Keratinocyte (primary cell): Measurements from ENCODE around the gene TRPM1.

Experiments used
- EZH2 ChIP-seq: IDR thresholded peaks from one replicate; pipeline ENCODE4 v1.6.1; 2012; ENCODE audit warnings: inconsistent platforms, mild to moderate bottlenecking, low read length, moderate library complexity
- TF ChIP-seq, protein P1 (sequence below), 3 experiments: IDR thresholded peaks in 1 of 3; conservative IDR thresholded peaks in 1 of 3; optimal IDR thresholded peaks in 1 of 3; 2 replicates in 2 of 3; 3 replicates in 1 of 3; pipeline versions ENCODE3 to v1.5.1; 2011; ENCODE audit warnings: low read length in 3 of 3, mild to moderate bottlenecking in 3 of 3, moderate library complexity in 2 of 3, control low read depth in 1 of 3, inconsistent platforms in 1 of 3; ENCODE audit not compliant: insufficient read depth in 2 of 3; ENCODE audit errors: extremely low read depth in 1 of 3

DNA sequence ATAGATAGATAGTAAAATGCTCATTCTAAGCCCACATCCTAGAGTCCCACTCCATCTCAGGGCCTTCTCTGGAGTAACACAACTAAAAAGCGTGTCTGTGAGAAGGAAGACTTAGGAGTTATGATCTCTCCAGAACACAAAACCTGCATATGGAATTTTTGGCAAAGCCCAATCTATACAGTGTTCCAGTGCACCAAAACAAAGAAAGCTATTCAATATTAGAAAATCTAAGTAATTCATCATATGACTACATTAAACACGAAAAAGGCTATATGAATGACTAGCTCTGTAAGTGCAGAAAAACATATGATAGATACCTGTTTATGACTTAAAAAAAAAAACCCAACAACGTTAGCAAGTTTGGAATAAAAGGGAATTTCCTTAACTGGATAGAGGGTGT is 137.8 kb downstream of the TRPM1 start:
- TF ChIP-seq, protein P1, sequence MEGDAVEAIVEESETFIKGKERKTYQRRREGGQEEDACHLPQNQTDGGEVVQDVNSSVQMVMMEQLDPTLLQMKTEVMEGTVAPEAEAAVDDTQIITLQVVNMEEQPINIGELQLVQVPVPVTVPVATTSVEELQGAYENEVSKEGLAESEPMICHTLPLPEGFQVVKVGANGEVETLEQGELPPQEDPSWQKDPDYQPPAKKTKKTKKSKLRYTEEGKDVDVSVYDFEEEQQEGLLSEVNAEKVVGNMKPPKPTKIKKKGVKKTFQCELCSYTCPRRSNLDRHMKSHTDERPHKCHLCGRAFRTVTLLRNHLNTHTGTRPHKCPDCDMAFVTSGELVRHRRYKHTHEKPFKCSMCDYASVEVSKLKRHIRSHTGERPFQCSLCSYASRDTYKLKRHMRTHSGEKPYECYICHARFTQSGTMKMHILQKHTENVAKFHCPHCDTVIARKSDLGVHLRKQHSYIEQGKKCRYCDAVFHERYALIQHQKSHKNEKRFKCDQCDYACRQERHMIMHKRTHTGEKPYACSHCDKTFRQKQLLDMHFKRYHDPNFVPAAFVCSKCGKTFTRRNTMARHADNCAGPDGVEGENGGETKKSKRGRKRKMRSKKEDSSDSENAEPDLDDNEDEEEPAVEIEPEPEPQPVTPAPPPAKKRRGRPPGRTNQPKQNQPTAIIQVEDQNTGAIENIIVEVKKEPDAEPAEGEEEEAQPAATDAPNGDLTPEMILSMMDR (optimal IDR thresholded peaks at IDR 0.05 in 1 of 3, IDR thresholded peaks at IDR 0.05 in 1 of 3, conservative IDR thresholded peaks at IDR 0.05 in 1 of 3; ENCODE audit: extremely low read depth in 1 of 3, insufficient read depth in 2 of 3, low read length in 3 of 3): no peak
- TF ChIP-seq EZH2: no peak
